K562 (cell line): ENCODE data around the gene CRYBA4. TPM values are rescaled to one million over a fixed set of nuclear protein-coding genes. Genes with fewer than 3 reads are reported as not detected.

Experiments
- BCOR ChIP-seq: fragments of 450-650 bp; IDR thresholded peaks from 2 replicates; pipeline ENCODE4 v1.6.1; 2016
- CHD4 ChIP-seq: fragments of 200-600 bp; sonication (generic); IDR thresholded peaks from 3 replicates; pipeline ENCODE4 v1.6.1; 2012; ENCODE audit warnings: low read depth, mild to moderate bottlenecking, mixed read lengths, low read length, inconsistent platforms; ENCODE audit not compliant: insufficient read depth, insufficient replicate concordance, poor library complexity, severe bottlenecking
- ELF2 ChIP-seq: fragments of 250-450 bp; sonication (Bioruptor Pico); IDR thresholded peaks from 2 replicates; pipeline ENCODE4 v1.5.0; 2021; ENCODE audit warnings: mild to moderate bottlenecking
- ESRRB ChIP-seq: fragments of 250-450 bp; sonication (Bioruptor Pico); IDR thresholded peaks from 2 replicates; pipeline ENCODE4 v1.5.0; 2020; ENCODE audit warnings: mild to moderate bottlenecking, moderate library complexity, borderline replicate concordance
- HDAC2 ChIP-seq: fragments of 450-650 bp; IDR thresholded peaks from 2 replicates; pipeline ENCODE4 v1.6.1; 2016; ENCODE audit warnings: mild to moderate bottlenecking
- HIVEP1 ChIP-seq: fragments of 250-450 bp; sonication (Bioruptor Pico); IDR thresholded peaks from 2 replicates; pipeline ENCODE4 v1.4.0; 2020; ENCODE audit warnings: mild to moderate bottlenecking
- KLF1 ChIP-seq: fragments of 450-650 bp; IDR thresholded peaks from 2 replicates; pipeline ENCODE4 v1.6.1; 2016; ENCODE audit warnings: missing genetic modification characterization, missing compliant biosample characterization
- MAFF ChIP-seq: IDR thresholded peaks from 2 replicates; pipeline ENCODE4 v1.6.1; 2012; ENCODE audit warnings: low read length, improper control_type of control experiment
- MEF2A ChIP-seq: IDR thresholded peaks from 2 replicates; pipeline ENCODE4 v1.6.1; 2011; ENCODE audit warnings: low read depth, mild to moderate bottlenecking, low read length, moderate library complexity; ENCODE audit not compliant: control insufficient read depth
- MEF2D ChIP-seq: conservative IDR thresholded peaks from 2 replicates; pipeline ENCODE4 v1.6.1; 2016; ENCODE audit warnings: low read depth, missing genetic modification characterization, missing compliant biosample characterization
- NCOA4 ChIP-seq: fragments of 450-650 bp; IDR thresholded peaks from 2 replicates; pipeline ENCODE4 v1.6.1; 2018; ENCODE audit warnings: mild to moderate bottlenecking; ENCODE audit not compliant: partially characterized antibody
- NCOR1 ChIP-seq: fragments of 450-650 bp; IDR thresholded peaks from 2 replicates; pipeline ENCODE4 v1.6.1; 2016; ENCODE audit warnings: mild to moderate bottlenecking, moderate library complexity
- RCOR1 ChIP-seq, 2 experiments: IDR thresholded peaks; 2 replicates each; pipeline ENCODE4 v1.6.1; 2012; ENCODE audit warnings: low read depth in 2 of 2, low read length in 2 of 2, borderline replicate concordance in 1 of 2, improper control_type of control experiment in 1 of 2
- SMARCA4 ChIP-seq: fragments of 450-650 bp; IDR thresholded peaks from 2 replicates; pipeline ENCODE4 v1.6.1; 2016
- SMARCA5 ChIP-seq: fragments of 450-650 bp; IDR thresholded peaks from 2 replicates; pipeline ENCODE4 v1.6.1; 2016
- SOX6 ChIP-seq: fragments of 450-650 bp; IDR thresholded peaks from 2 replicates; pipeline ENCODE4 v1.6.1; 2014; ENCODE audit warnings: mild to moderate bottlenecking
- SRSF9 ChIP-seq: fragments of 200-400 bp; formaldehyde crosslinking; IDR thresholded peaks from 2 replicates; pipeline ENCODE4 v1.6.1; 2017; ENCODE audit warnings: low read depth, low read length, borderline replicate concordance
- TAF15 ChIP-seq: fragments of 200-400 bp; formaldehyde crosslinking; IDR thresholded peaks from 2 replicates; pipeline ENCODE4 v1.6.1; 2017; ENCODE audit warnings: mild to moderate bottlenecking, low read depth, low read length, moderate library complexity
- XRCC4 ChIP-seq: IDR thresholded peaks from one replicate; pipeline ENCODE4 v1.6.1; 2011; ENCODE audit not compliant: insufficient read depth, insufficient read length; ENCODE audit errors: extremely low read depth
- ZNF239 ChIP-seq: fragments of 250-450 bp; sonication (Bioruptor Pico); IDR thresholded peaks from 2 replicates; pipeline ENCODE4 v1.4.0; 2020; ENCODE audit warnings: mild to moderate bottlenecking
- ZNF384 ChIP-seq: IDR thresholded peaks from 2 replicates; pipeline ENCODE4 v1.6.1; 2012; ENCODE audit warnings: low read depth, low read length, improper control_type of control experiment
- ZNF766 ChIP-seq: fragments of 200-800 bp; sonication (Bioruptor generic); conservative IDR thresholded peaks from 2 replicates; pipeline ENCODE4 v1.6.1; 2016; ENCODE audit warnings: missing genetic modification characterization, missing compliant biosample characterization
- polyA plus RNA-seq, 8 experiments: library from polyadenylated mRNA; depleted of rRNA in 4 of 8; stranded (reverse) in 5 of 8; unstranded in 3 of 8; fragments of >200 nt; fragmentation: Nextera tagmentation in 2 of 8; fragmentation: Illumina TruSeq in 1 of 8; extraction: Ambion mirVana in 2 of 8; extraction: Trizol in 1 of 8; gene quantifications; 2 replicates each; pipeline versions ENCODE4 v1.2.1 to v1.2.3, GENCODE V29; 2011 to 2014; ENCODE audit warnings: inconsistent platforms in 1 of 8, missing spikeins in 1 of 8
- total RNA-seq, 7 experiments: library from RNA; depleted of rRNA in 6 of 7; stranded (reverse); fragments of >200 nt in 6 of 7; fragmentation: Illumina TruSeq in 2 of 7; extraction: Trizol in 2 of 7; gene quantifications; 2 replicates each; pipeline versions ENCODE4 v1.2.1 to v1.2.3, GENCODE V29; 2011 to 2021; ENCODE audit warnings: low replicate concordance in 1 of 7
- TF ChIP-seq, protein P1 (sequence below), 2 experiments: fragments of 200-800 bp in 1 of 2; sonication (Bioruptor generic) in 1 of 2; sonication (generic) in 1 of 2; formaldehyde crosslinking in 1 of 2; IDR thresholded peaks in 1 of 2; conservative IDR thresholded peaks in 1 of 2; 2 replicates each; pipeline versions ENCODE4 v1.5.0 to v1.6.1; 2016 to 2020; ENCODE audit warnings: missing compliant biosample characterization in 1 of 2, missing genetic modification characterization in 1 of 2, missing genetic modification reagents in 1 of 2
- TF ChIP-seq, protein P2 (sequence below), 2 experiments: fragments of 450-650 bp; conservative IDR thresholded peaks; 2 replicates each; pipeline ENCODE4 v1.6.1; 2017; ENCODE audit warnings: mild to moderate bottlenecking in 2 of 2, moderate library complexity in 2 of 2
- TF ChIP-seq, protein P3 (sequence below): fragments of 450-650 bp; IDR thresholded peaks from 2 replicates; pipeline ENCODE4 v1.6.1; 2018; ENCODE audit warnings: mild to moderate bottlenecking, low read depth; ENCODE audit not compliant: partially characterized antibody

Gene CRYBA4
- total and polyA plus RNA-seq, 9 of the 15 experiments (the other 6 are each of a cell fraction or from before 2014, with no cell fraction given) = 0.59 to 3.3 (median 1.6) TPM

DNA sequence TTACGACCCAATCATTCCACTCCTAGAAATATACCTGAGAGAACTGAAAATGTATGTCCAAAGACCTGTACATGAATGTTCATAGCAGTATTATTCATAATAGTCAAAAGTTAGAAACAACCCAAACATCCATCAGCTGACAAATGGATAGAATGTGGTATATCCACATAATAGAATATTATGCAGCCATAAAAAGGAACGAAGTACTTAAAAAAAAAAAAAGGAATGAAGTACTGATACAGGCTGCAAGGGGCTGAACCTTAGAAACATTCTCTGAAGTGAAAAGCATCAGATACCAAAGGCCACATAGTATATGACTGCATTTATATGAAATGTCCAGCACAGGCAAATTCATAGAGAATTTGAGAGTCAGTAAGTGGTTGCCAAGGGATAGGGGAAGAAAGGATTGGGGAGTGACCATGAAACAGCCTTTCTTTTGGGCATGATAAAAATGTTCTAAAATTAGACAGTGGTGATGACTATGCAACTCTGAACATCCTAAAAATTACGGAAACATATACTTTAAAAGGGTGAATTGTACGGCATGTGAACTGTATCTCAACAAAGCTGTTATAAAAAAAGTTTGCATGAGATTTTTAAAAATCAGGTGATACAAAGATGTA is 33.7 kb upstream of the CRYBA4 start (continued):
- TF ChIP-seq, protein P1, sequence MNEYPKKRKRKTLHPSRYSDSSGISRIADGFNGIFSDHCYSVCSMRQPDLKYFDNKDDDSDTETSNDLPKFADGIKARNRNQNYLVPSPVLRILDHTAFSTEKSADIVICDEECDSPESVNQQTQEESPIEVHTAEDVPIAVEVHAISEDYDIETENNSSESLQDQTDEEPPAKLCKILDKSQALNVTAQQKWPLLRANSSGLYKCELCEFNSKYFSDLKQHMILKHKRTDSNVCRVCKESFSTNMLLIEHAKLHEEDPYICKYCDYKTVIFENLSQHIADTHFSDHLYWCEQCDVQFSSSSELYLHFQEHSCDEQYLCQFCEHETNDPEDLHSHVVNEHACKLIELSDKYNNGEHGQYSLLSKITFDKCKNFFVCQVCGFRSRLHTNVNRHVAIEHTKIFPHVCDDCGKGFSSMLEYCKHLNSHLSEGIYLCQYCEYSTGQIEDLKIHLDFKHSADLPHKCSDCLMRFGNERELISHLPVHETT (CRISPR knock-in tag; conservative IDR thresholded peaks at IDR 0.05 in 1 of 2, IDR thresholded peaks at IDR 0.05 in 1 of 2) = 0 out of 4 replicates have a peak, but pooled peaks of 1 of the 2 experiments have one; percentile 25
- TF ChIP-seq, protein P2, sequence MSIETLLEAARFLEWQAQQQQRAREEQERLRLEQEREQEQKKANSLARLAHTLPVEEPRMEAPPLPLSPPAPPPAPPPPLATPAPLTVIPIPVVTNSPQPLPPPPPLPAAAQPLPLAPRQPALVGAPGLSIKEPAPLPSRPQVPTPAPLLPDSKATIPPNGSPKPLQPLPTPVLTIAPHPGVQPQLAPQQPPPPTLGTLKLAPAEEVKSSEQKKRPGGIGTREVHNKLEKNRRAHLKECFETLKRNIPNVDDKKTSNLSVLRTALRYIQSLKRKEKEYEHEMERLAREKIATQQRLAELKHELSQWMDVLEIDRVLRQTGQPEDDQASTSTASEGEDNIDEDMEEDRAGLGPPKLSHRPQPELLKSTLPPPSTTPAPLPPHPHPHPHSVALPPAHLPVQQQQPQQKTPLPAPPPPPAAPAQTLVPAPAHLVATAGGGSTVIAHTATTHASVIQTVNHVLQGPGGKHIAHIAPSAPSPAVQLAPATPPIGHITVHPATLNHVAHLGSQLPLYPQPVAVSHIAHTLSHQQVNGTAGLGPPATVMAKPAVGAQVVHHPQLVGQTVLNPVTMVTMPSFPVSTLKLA (conservative IDR thresholded peaks at IDR 0.05) = no peak; a peak in 1 of 4 replicates
- TF ChIP-seq ELF2 (CRISPR knock-in tag) (no peak), KLF1 (tag) (no peak), TAF15 (no peak), SOX6 (peak; percentile 46), SMARCA4 (0 out of 2 replicates have a peak, but pooled peaks have one; percentile 21), HIVEP1 (CRISPR knock-in tag) (no peak), XRCC4 (no peak), MAFF (peak; percentile 61; the same call in 1 of the 2 replicates), ESRRB (CRISPR knock-in tag) (no peak), ZNF766 (CRISPR knock-in tag) (no peak), ZNF239 (CRISPR knock-in tag) (0 out of 2 replicates have a peak, but pooled peaks have one; percentile 43), SMARCA5 (peak; percentile 85), NCOR1 (peak; percentile 39), MEF2A (peak; percentile 92), MEF2D (tag) (peak; percentile 94), NCOA4 (no peak), ZNF384 (peak; percentile 75), BCOR (peak; percentile 76), CHD4 (peak; percentile 31), RCOR1 (IDR thresholded peaks at IDR 0.05; ENCODE audit: borderline replicate concordance in 1 of 2, low read depth in 2 of 2, low read length in 2 of 2) (0 out of 4 replicates have a peak, but pooled peaks of 1 of the 2 experiments have one; percentile 6), SRSF9 (no peak), HDAC2 (peak; percentile 34; the same call in 1 of the 2 replicates)
- TF ChIP-seq, protein P3, sequence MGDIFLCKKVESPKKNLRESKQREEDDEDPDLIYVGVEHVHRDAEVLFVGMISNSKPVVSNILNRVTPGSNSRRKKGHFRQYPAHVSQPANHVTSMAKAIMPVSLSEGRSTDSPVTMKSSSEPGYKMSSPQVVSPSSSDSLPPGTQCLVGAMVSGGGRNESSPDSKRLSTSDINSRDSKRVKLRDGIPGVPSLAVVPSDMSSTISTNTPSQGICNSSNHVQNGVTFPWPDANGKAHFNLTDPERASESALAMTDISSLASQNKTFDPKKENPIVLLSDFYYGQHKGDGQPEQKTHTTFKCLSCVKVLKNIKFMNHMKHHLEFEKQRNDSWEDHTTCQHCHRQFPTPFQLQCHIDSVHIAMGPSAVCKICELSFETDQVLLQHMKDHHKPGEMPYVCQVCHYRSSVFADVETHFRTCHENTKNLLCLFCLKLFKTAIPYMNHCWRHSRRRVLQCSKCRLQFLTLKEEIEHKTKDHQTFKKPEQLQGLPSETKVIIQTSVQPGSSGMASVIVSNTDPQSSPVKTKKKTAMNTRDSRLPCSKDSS = no peak
